DND-41 (cell line): ENCODE data around the gene GLE1.

Source experiments
- ATAC-seq: fragments of 200-7000 bp; cut with Tn5 transposase; 3 replicates; pipeline ENCODE4 v1.9.1; 2021; ENCODE audit warnings: low read depth; ENCODE audit not compliant: insufficient read depth
- DNase-seq: peaks from one replicate; pipeline ENCODE4 v3.0.0-alpha.2; 2020
- H2AFZ ChIP-seq: 2 replicates; pipeline ENCODE4 v1.6.0; 2012; ENCODE audit warnings: low read depth, low read length
- H3K27ac ChIP-seq: 2 replicates; pipeline ENCODE4 v1.5.1; 2012; ENCODE audit warnings: low read length, inconsistent platforms
- H3K27me3 ChIP-seq: fragments of 200-600 bp; sonication (generic); 2 replicates; pipeline ENCODE4 v1.6.0; 2012; ENCODE audit warnings: low read length, mild to moderate bottlenecking, inconsistent platforms; ENCODE audit not compliant: insufficient read depth, poor library complexity
- H3K36me3 ChIP-seq: 2 replicates; pipeline ENCODE4 v1.5.1; 2012; ENCODE audit warnings: low read length, inconsistent platforms; ENCODE audit not compliant: insufficient read depth
- H3K4me1 ChIP-seq: 2 replicates; pipeline ENCODE4 v1.5.1; 2012; ENCODE audit warnings: mild to moderate bottlenecking, low read length; ENCODE audit not compliant: insufficient read depth
- H3K4me2 ChIP-seq: 2 replicates; pipeline ENCODE4 v1.6.0; 2012; ENCODE audit warnings: mild to moderate bottlenecking, moderate library complexity, low read length, inconsistent platforms; ENCODE audit not compliant: insufficient read depth
- H3K4me3 ChIP-seq, 2 experiments: fragments of 200-600 bp in 1 of 2; shearing (Covaris generic) in 1 of 2; 2 replicates each; pipeline ENCODE4 v1.5.1; 2012 to 2016; ENCODE audit warnings: inconsistent platforms in 2 of 2, low read length in 2 of 2, mild to moderate bottlenecking in 2 of 2, low read depth in 1 of 2, moderate library complexity in 1 of 2
- H3K79me2 ChIP-seq: 2 replicates; pipeline ENCODE4 v1.6.0; 2012; ENCODE audit warnings: low read length, inconsistent platforms; ENCODE audit not compliant: insufficient read depth
- H3K9ac ChIP-seq: 2 replicates; pipeline ENCODE4 v1.6.0; 2012; ENCODE audit warnings: low read depth, mild to moderate bottlenecking, inconsistent platforms, low read length, moderate library complexity
- H3K9me3 ChIP-seq: 2 replicates; pipeline ENCODE4 v1.5.1; 2012; ENCODE audit warnings: low read length, moderate library complexity, mild to moderate bottlenecking, inconsistent platforms; ENCODE audit not compliant: insufficient read depth, severe bottlenecking
- H4K20me1 ChIP-seq: 2 replicates; pipeline ENCODE4 v1.6.0; 2012; ENCODE audit warnings: low read length; ENCODE audit not compliant: insufficient read depth
- EZH2 ChIP-seq: IDR thresholded peaks from 3 replicates; pipeline ENCODE4 v1.6.1; 2012; ENCODE audit warnings: borderline replicate concordance, low read depth, mild to moderate bottlenecking, moderate library complexity, low read length, inconsistent platforms; ENCODE audit not compliant: severe bottlenecking
- TF ChIP-seq, protein P1 (sequence below): IDR thresholded peaks from 2 replicates; pipeline ENCODE4 v1.5.1; 2012; ENCODE audit warnings: borderline replicate concordance, low read length, moderate library complexity, mild to moderate bottlenecking; ENCODE audit not compliant: poor library complexity, severe bottlenecking; ENCODE audit errors: extremely low read depth

Gene GLE1

GRCh38 chr9:128546504-128546903 is 42.0 kb downstream of the GLE1 start:
- H3K79me2 ChIP-seq = no peaks in the 10 kb centered on the region
- no peak overlapping the region for H3K27ac ChIP-seq
- H3K4me3 ChIP-seq = no peak overlapping the region
- no peaks in the 10 kb centered on the region for H3K27me3 ChIP-seq
- peaks cover 4% of the 10 kb centered on the region for H3K36me3 ChIP-seq
- no peak overlapping the region for H3K9ac ChIP-seq
- H3K4me2 ChIP-seq = no peak overlapping the region
- no peaks in the 10 kb centered on the region for H3K9me3 ChIP-seq
- TF ChIP-seq EZH2 = no peak
- TF ChIP-seq, protein P1, sequence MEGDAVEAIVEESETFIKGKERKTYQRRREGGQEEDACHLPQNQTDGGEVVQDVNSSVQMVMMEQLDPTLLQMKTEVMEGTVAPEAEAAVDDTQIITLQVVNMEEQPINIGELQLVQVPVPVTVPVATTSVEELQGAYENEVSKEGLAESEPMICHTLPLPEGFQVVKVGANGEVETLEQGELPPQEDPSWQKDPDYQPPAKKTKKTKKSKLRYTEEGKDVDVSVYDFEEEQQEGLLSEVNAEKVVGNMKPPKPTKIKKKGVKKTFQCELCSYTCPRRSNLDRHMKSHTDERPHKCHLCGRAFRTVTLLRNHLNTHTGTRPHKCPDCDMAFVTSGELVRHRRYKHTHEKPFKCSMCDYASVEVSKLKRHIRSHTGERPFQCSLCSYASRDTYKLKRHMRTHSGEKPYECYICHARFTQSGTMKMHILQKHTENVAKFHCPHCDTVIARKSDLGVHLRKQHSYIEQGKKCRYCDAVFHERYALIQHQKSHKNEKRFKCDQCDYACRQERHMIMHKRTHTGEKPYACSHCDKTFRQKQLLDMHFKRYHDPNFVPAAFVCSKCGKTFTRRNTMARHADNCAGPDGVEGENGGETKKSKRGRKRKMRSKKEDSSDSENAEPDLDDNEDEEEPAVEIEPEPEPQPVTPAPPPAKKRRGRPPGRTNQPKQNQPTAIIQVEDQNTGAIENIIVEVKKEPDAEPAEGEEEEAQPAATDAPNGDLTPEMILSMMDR = no peak
- DNase-seq (no peak), ATAC-seq (no peak)
- no peaks in the 10 kb centered on the region for H4K20me1 ChIP-seq
- H3K4me1 ChIP-seq = peaks cover 10% of the 10 kb centered on the region
- H2AFZ ChIP-seq = no peak overlapping the region

GRCh38 chr9:128548876-128549275 is 44.4 kb downstream of the GLE1 start:
- Histone ChIP-seq H3K4me3 (no peak overlapping the region), H3K4me2 (no peak overlapping the region), H3K9ac (no peak overlapping the region), H3K9me3 (no peaks in the 10 kb centered on the region), H3K36me3 (no peaks in the 10 kb centered on the region), H3K27me3 (no peaks in the 10 kb centered on the region), H3K27ac (no peak overlapping the region), H3K79me2 (peaks cover 14% of the 10 kb centered on the region), H4K20me1 (peaks cover 4% of the 10 kb centered on the region; the same call in 1 of the 2 replicates), H3K4me1 (peaks cover 22% of the 10 kb centered on the region), H2AFZ (no peak overlapping the region)
- ATAC-seq (no peak), DNase-seq (no peak)
- TF ChIP-seq, protein P1 = no peak
- TF ChIP-seq EZH2 = no peak

DNA sequence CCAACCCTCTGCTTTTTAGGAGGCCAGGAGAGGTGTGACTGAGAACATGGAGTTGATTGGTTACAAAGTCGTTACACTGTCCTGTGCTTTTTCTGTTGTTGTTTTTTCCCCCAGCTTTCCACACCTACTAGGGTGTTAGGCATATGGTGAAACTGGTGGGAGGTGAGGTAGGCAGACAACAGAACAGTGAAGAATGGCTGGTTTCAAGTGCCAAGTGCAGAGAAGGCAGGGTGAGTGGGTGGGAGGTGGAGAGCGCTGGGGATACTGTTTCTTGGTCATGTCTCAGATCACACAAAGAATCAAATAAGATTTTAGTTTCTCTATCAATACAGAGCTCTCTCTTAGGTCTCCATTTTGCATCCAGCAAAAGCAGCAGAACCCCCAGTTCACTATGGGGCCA is 45.7 kb downstream of the GLE1 start:
- H3K9me3 ChIP-seq = no peaks in the 10 kb centered on the region
- peaks cover 17% of the 10 kb centered on the region for H4K20me1 ChIP-seq
- peaks cover 28% of the 10 kb centered on the region for H3K79me2 ChIP-seq
- peak overlapping the region; percentile 5; the same call in 1 of the 2 replicates for H2AFZ ChIP-seq
- H3K9ac ChIP-seq = no peak overlapping the region
- H3K4me3 ChIP-seq = no peak overlapping the region
- DNase-seq (no peak), ATAC-seq (no peak)
- no peaks in the 10 kb centered on the region for H3K27me3 ChIP-seq
- 0 out of 2 replicates have a peak, but pooled peaks cover 4% of the 10 kb centered on the region for H3K36me3 ChIP-seq
- H3K4me2 ChIP-seq = no peak overlapping the region
- no peak overlapping the region for H3K27ac ChIP-seq
- H3K4me1 ChIP-seq = peaks cover 36% of the 10 kb centered on the region
- TF ChIP-seq, protein P1 = no peak
- TF ChIP-seq EZH2 = no peak
